ENCODE results near the gene XPO6. TPM values are rescaled to one million over a fixed set of nuclear protein-coding genes. Genes with fewer than 3 reads are reported as not detected.
A peak's percentile ranks its signal among the peaks of the same experiment; 100 is the strongest.

The XPO6 gene
- total RNA-seq, 1 experiment from 2014 or later: 67.3 TPM

GRCh38 chr16:28110977-28111376 lies 100.8 kb downstream of the XPO6 start:
- DNase-seq (ENCODE audit: low read depth): no peak

GRCh38 chr16:28110479-28110878 lies 101.3 kb downstream of the XPO6 start:
- no peak for DNase-seq (ENCODE audit: low read depth)

GRCh38 chr16:28110074-28110473 lies 101.7 kb downstream of the XPO6 start:
- DNase-seq (ENCODE audit: low read depth): no peak

GRCh38 chr16:28108590-28109247 lies 103.0 kb downstream of the XPO6 start:
- no peak for DNase-seq (ENCODE audit: low read depth)

- DNase-seq (ENCODE audit: low read depth): no peak
Observed at GRCh38 chr16:28107232-28107631, 104.5 kb downstream of the XPO6 start.

GRCh38 chr16:28106467-28107215 lies 105.1 kb downstream of the XPO6 start:
- DNase-seq (ENCODE audit: low read depth): no peak

GRCh38 chr16:28105954-28106353 lies 105.8 kb downstream of the XPO6 start:
- no peak for DNase-seq (ENCODE audit: low read depth)

GRCh38 chr16:28105297-28105696 lies 106.5 kb downstream of the XPO6 start:
- DNase-seq (ENCODE audit: low read depth): no peak

GRCh38 chr16:28104404-28104803 lies 107.4 kb downstream of the XPO6 start:
- no peak for DNase-seq (ENCODE audit: low read depth)

GRCh38 chr16:28103516-28104170 lies 108.1 kb downstream of the XPO6 start:
- DNase-seq (ENCODE audit: low read depth): no peak

GRCh38 chr16:28101533-28101890 lies 110.3 kb downstream of the XPO6 start:
- DNase-seq (ENCODE audit: low read depth): no peak

- DNase-seq (ENCODE audit: low read depth): no peak
Observed at GRCh38 chr16:28100810-28101532, 110.8 kb downstream of the XPO6 start.

- no peak for DNase-seq (ENCODE audit: low read depth)
Observed at GRCh38 chr16:28098959-28099945, 112.5 kb downstream of the XPO6 start.

- DNase-seq (ENCODE audit: low read depth): no peak
Observed at GRCh38 chr16:28098171-28098958, 113.4 kb downstream of the XPO6 start.

GRCh38 chr16:28096983-28097899 lies 114.5 kb downstream of the XPO6 start:
- DNase-seq (ENCODE audit: low read depth): no peak

GRCh38 chr16:28093385-28093725 lies 118.4 kb downstream of the XPO6 start:
- DNase-seq (ENCODE audit: low read depth): no peak

- DNase-seq (ENCODE audit: low read depth): peak; percentile 7
Observed at GRCh38 chr16:28092721-28093384, 118.9 kb downstream of the XPO6 start.

- no peak for DNase-seq (ENCODE audit: low read depth)
Observed at GRCh38 chr16:28091656-28092055, 120.1 kb downstream of the XPO6 start.

Measured in RPMI7951 (cell line).